GM06990 (cell line): ENCODE data around the gene HOXC9.

Experiments used
- DNase-seq: peaks from one replicate; pipeline ENCODE4 v3.0.0-alpha.2; 2011; ENCODE audit not compliant: insufficient read length; ENCODE audit errors: extremely low read depth
- H3K27me3 ChIP-seq: replicated peaks from 2 replicates; pipeline ENCODE4 v1.6.0; 2011; ENCODE audit warnings: low read length; ENCODE audit not compliant: control insufficient read depth, insufficient read depth
- H3K36me3 ChIP-seq: 2 replicates; pipeline ENCODE4 v1.5.1; 2011; ENCODE audit warnings: low read length; ENCODE audit not compliant: control insufficient read depth, insufficient read depth
- H3K4me3 ChIP-seq: replicated peaks from 2 replicates; pipeline ENCODE4 v1.5.1; 2011; ENCODE audit warnings: low read depth, mild to moderate bottlenecking, control low read depth, low read length
- CTCF ChIP-seq: IDR thresholded peaks from 2 replicates; pipeline ENCODE4 v1.5.1; 2011; ENCODE audit warnings: low read length, control low read depth, mild to moderate bottlenecking, inconsistent platforms; ENCODE audit not compliant: insufficient read depth, poor library complexity, severe bottlenecking

Gene HOXC9

GRCh38 chr12:53988541-53989226, 11.3 kb upstream of the HOXC9 start:
- Histone ChIP-seq H3K4me3 (no peak overlapping the region), H3K27me3 (peaks cover 11% of the 10 kb centered on the region), H3K36me3 (no peaks in the 10 kb centered on the region)
- TF ChIP-seq CTCF = no peak
- no peak for DNase-seq

GRCh38 chr12:53989227-53990113, 10.5 kb upstream of the HOXC9 start:
- Histone ChIP-seq H3K36me3 (no peaks in the 10 kb centered on the region), H3K4me3 (no peak overlapping the region), H3K27me3 (peaks cover 11% of the 10 kb centered on the region)
- DNase-seq = peak; percentile 50
- TF ChIP-seq CTCF = peak; percentile 73

GRCh38 chr12:53990311-53991076, 9.5 kb upstream of the HOXC9 start:
- H3K27me3 ChIP-seq = peaks cover 12% of the 10 kb centered on the region
- DNase-seq = no peak
- H3K4me3 ChIP-seq = no peak overlapping the region
- no peaks in the 10 kb centered on the region for H3K36me3 ChIP-seq
- no peak for TF ChIP-seq CTCF

- TF ChIP-seq CTCF = no peak
- Histone ChIP-seq H3K4me3 (no peak overlapping the region), H3K27me3 (peaks cover 12% of the 10 kb centered on the region), H3K36me3 (no peaks in the 10 kb centered on the region)
- DNase-seq = no peak
Observed at GRCh38 chr12:53991077-53991460, 8.9 kb upstream of the HOXC9 start.

GRCh38 chr12:53992377-53992889, 7.5 kb upstream of the HOXC9 start:
- Histone ChIP-seq H3K36me3 (no peaks in the 10 kb centered on the region), H3K4me3 (no peak overlapping the region), H3K27me3 (peaks cover 11% of the 10 kb centered on the region)
- no peak for DNase-seq
- no peak for TF ChIP-seq CTCF
